ENCODE results near the gene RIMBP2.

Gene RIMBP2

DNA sequence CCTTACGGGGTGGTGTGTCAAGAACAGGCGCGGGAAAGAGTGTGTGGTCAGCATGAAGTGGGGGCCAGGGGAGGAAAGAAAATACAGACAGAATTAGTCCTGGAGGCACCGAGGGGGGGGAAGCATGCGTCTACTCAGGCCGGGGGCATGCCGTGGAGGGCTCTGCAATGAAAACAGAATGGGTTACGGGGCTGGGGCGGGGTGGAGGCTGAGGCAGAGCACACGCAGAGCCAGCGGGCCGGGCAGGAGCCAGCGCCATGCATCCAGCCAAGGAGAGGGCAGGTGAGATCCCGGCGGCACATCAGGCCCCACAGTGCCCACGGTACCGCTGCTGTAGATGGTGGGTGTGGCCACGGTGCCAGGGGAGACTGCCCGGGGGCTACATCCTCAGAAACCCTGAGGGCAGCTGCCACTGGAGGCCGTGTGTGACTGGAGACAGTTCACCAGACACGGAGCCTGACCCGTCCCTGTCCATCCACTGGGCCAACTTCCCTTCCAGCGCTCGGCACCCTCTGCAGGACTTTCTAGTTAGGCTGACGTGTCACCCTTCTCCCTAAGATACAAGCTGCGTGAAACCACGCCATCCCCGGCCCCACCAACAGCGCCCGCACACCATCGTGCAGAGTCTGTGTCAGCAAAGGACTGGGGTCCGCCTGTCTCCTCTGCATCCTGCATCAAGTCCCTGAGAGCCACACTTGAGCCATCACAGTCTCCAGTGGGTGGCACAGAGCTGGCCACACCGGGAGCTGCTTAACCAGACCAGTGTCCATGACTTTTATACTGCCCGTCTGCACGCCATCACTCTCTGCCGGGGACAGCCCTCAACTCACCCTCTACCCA is 291.0 kb downstream of the RIMBP2 start:
- DNase-seq (ENCODE audit: low read depth in 2 of 2) = no peak

DNA sequence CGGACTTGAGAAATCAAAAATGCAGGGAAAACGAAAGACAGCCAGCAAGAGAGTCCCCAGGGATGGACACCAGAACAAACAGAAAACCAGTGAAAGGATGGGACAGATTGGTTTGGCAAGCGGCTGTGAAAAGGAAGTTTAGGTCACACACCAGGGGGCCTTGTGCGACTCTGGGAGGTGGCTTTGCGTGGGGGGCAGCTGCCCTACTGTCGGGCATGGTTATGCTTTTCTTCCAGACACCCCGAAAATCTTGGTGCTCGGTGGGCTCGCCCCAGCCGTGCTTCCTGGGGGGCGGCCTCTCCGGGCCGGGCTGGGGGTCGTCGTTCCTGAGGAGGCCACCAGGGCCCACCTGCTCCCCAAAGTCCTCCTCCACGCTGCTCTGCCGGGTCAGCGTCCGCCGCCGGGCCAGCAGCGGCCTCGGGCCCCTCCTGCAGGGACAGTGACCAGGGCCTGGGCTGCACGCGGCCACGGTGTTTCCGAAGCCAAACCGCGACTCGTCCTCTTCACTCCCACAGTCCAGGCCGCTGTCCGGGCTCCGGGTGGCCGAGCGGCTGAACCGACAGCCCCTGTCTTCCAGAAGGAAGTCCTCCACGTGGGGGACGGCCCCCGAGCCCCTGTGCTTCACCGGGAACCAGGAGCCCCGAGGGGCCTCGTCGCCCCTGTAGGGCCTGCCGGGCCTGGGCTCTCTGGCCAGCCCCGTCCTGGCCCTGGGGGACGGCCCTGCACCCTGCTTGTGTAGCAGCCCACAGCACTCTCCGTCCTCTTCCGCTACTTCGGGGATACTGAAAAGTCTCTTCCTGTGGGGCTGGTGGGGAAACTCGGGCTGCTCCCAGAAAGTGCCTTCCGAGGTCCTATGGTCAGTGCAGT is 291.9 kb downstream of the RIMBP2 start:
- no peak for DNase-seq (ENCODE audit: low read depth in 2 of 2)

DNA sequence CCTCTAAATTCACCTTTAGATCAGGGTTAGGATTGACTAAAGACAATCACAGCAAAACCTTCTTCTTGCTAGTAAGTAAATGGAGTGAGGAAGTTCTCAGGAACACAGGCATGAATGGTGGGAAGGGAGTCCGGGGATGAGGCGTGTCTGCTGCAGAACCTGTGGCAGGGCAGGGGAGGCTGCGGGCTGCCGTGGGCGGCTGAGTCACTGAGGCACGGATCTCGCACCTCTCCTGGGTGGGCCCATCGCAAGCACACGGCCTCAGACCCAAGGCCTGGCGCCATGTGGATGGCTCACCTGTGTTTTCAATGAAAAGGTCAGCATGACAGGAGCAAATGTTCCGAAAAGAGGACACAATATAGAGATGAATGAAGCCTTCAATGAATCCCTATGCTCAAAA is 293.0 kb downstream of the RIMBP2 start:
- DNase-seq (ENCODE audit: low read depth in 2 of 2) = no peak

DNA sequence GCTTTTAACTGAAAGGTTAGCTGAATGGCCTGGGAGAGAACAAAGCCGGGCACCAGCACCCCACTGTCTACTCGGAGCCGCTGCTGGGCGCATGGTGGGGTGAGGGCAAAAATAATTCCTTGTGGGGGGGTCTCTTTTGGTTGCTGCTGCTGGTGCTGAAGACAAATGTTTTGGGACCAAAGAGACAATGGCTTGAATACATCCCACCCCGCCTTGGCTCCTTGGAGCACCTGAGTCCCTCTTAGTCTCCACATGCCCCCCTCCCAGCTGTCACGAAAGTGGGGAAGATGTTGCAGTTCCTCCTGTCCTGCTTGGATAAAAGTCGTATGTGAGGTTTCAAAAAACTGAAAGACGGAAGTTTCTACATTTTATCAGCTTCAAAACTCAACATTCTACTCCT is 293.4 kb downstream of the RIMBP2 start:
- no peak for DNase-seq (ENCODE audit: low read depth in 2 of 2)

DNA sequence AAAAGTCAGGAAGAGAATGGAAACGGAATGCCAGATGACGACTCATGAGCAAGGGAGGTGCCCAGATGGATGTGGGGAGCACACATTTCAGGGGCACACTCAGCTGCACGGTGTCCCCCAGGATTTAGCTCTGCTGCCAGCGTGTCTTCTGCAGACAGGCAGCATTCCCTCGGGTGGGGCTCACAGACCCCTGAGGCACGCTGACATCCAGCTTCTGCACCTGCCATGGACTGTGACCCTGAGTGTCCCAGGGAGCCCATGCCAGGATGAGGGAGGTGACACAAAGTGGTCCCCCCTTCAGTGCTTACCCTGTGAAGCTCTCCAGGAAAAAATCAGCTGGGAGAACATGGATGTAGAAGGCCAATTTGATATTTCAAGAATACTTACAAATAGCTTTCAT is 294.2 kb downstream of the RIMBP2 start:
- DNase-seq (ENCODE audit: low read depth in 2 of 2) = no peak

DNA sequence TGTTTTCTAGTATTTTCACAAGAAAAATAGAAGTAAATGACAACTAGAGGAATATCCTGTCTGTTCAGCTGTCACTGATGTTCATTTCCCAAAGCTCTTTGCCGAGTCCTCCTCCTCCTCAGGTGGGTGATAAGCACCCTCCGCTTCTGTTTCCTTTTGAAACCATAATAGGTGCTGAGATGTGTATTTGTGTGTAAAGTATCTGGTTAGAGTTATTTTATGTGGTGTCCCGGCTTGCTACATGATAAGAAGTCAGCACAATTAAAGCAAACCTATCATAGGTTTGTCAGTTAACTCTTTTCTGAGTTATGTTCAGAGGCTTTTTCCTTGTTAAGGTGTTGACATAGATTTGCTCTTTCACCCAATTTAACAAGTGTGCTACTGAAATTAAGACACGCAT is 296.0 kb downstream of the RIMBP2 start:
- no peak for DNase-seq (ENCODE audit: low read depth in 2 of 2)

DNA sequence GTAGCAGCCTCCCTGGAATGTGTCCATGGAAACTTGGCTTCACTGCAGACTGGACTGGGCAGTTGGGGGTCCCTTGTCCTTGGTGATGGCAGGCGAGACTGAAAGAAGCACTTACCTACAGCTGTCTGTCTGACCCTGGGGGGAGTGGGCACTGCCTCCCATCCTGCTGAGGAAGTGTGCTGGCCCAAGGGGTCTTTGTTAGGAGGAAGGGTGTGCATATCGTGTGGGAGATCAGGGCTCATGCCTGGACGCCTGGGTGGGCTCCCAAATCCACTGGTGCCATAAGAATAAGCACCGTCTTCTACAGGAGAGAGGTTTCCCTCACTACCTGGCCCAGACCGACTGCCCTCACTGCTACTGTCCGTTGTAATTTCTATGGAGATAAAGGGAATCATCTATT is 297.0 kb downstream of the RIMBP2 start:
- no peak for DNase-seq (ENCODE audit: low read depth in 2 of 2)

DNA sequence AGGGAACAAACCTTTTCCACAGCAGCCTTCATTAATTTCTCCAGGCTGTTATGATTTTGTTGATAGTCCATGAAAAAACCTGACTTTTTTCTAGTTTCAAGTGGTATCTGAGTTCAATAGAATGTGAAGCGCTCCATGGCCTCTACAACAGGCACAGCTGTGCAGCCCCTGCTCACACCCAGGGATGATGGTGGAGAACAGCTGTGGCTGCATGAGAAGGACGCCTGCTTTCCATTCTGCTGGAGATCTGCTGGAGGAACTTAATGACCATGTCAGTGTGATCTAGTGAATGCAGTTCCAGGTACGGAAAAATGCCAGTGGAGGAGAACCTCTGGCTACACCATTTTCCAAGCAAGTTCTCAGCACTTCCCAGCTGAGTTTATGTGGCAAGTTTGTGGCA is 297.8 kb downstream of the RIMBP2 start:
- DNase-seq (ENCODE audit: low read depth in 2 of 2) = no peak

DNA sequence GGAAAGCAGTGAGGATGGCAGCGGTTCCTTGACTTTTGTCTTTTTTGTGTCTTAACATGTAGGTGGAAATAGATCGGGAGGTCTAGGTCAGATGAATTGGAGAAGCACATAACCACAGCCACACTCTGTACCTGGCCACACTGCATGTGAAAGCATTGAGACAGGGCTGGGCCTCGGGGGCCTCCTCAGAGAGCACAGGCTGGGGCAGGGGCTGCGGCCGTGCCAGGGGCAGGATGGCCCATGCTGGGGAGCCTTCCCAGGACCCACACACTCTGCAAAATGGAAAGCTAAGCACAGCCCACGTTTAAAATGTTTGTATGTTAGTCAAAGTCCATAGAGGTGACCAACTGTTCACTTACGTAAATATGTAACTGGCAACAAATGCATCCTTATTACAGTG is 301.7 kb downstream of the RIMBP2 start:
- no peak for DNase-seq (ENCODE audit: low read depth in 2 of 2)

DNA sequence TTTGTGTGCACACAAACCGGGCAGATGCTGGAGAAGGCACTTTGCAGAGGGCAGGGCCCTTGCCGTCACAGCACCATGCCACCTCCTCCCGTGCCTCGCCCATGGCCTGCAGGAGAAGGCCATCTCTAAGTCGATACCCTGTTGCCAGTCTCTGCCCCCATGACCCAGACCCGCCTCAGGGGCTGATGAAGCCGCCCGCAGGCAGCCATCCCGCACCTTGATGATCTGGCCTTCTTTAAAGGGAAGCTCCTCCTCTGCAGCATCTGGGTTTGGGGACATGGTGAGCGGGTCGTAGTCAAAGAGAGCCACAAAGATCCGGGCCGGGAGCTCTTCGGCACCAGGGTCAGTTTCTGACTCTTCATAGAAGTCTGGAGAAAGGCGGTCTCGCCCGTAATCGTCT is 302.2 kb downstream of the RIMBP2 start:
- DNase-seq (ENCODE audit: low read depth in 2 of 2) = no peak

DNA sequence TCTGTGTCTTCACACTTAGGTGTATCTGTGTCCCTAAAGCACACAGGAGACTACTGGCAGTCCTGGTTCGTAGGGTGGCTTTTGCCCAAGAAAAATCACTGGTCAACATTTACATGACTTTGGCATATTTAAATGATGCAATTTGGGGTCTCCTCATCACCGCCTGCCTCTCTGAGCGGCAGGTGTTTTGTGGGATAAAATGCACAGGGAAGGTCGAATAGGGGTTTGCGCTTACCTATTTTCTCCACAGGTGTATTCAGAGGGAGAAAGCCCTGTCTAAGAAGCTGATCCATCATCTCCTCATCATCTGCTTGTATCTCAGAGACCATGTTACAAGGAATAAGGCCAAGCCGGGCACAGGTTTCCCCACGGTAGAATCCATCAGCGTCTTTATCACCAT is 303.7 kb downstream of the RIMBP2 start:
- DNase-seq (ENCODE audit: low read depth in 2 of 2) = no peak

DNA sequence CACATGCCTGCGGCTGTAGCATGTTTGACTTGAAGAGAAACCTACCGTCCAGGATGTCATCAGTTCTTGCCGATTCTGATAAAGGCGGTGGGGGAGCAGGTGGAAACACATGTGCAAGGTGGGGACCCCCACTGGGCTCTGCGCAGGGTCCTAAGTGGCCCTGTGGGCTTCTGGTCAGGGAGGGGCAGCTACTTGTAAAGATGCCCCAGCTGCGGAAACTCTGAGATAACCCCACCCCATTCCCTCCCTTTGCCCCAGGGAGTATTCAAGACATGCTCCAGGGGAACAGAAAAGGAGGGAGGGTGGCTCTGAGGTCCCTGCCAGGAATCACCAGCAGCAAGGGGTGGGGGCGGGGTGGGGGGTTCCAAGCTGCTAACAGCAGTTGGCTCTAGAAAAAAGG is 310.8 kb downstream of the RIMBP2 start:
- DNase-seq (ENCODE audit: low read depth in 2 of 2) = no peak

DNA sequence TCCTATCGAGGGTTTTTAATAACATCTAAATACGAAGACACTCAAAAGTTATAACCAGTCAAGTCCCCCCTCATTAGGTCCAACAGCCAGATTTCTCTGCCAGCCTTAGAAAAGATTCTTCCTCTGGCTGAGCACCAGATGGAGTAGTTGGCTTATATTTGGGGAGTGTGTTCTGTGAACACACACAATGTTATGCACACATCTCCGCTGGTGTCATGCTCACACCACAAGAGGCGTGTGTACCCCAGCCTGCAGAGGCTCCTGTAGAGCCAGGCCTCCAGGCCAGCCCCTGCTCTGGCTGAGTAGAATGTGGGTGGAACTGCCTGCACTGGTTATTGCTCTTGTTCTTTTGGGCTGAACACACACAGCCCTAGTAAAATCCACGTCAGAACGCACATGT is 314.4 kb downstream of the RIMBP2 start:
- DNase-seq (ENCODE audit: low read depth in 2 of 2) = no peak

DNA sequence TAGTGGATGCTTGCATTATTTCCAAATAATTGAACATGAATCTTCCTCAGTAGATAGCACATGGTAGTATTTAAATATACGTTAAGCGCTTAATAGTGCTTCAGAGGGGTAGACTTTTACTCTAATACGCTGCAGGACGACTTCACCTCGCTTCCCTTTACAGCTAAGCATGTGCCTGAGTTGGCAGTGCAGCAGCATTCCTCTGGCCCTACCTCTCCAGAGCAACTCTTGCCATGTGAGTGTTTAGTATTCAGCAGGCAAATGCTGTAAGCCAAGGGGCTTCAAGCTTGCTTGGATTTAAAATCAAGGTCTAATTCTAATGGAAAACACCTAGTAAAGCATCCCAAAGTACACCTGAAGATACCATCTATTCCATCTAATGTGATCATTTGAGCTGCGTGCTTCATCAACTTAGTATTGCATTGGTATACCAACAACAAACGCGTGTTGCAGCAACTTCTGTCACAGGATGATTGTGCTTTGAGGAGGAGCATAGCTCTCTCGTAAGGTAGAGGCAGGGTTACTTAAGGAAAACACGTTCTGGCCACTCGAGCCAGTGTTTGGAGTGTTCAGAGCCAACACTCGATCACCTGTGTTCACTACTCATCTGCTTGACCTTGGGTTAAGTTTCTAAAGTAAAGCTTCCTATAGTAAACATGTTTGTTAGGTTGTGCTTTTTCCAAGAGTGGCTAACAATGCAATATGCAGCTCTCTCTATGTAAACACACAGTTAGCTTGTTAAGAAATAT is 317.8 kb downstream of the RIMBP2 start:
- no peak for DNase-seq (ENCODE audit: low read depth in 2 of 2)

DNA sequence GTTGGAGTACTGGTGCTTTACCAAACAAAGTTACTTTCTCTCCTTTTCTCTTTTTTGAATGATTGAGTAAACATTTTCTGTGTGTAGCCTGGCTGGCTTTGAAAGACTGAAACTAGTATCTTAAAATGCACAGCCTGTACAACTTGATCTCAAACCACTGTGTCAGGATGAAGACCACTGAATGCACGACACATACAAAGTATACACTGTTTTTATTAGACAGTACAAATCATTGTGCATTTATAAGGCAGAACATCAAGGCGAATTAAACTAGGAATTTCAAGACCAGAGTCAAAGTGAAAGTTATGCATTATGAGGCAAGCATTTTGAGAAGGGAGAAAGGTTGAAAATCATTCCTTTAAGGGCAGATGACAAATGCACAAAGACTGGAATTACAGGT is 319.4 kb downstream of the RIMBP2 start:
- DNase-seq (ENCODE audit: low read depth in 2 of 2) = no peak

DNA sequence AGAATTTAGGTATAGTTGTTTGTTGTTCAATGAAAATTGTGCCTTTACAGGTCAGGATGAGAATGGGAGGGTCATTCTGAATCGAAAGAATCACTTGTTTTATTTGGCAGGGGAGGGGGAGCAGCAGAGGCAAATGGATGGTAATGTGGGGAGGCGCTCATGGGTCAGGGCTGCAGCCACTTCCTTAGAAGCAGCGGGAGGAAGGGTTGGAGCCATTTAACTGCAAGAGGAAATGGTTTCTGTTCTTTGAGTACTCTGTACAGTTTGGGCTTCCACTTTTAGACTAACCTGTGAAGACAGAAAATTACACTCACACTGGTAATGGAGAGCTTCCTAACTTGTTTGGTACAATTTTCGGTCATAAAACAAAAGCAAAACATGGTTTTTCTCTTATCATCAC is 321.2 kb downstream of the RIMBP2 start:
- no peak for DNase-seq (ENCODE audit: low read depth in 2 of 2)

DNA sequence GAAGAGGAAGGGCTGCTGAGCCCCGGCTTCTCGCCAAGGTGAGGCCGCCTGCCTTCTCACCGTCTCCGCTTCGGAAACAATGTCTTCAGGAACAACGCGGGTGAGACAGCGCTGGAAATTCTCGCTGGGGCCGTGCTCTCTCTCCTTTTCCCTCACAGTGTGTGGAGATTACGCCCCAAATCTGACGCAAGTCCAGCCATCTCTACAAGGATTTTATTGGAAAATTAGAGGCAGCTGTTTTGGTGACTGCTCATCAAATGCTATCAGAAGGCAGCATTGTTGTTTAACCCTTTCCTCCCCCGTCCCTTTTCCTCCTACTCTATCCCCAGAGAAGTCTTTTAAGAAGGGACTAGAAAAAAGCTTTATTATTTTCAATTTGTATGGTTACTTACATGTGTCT is 324.9 kb downstream of the RIMBP2 start:
- no peak for DNase-seq (ENCODE audit: low read depth in 2 of 2)

DNA sequence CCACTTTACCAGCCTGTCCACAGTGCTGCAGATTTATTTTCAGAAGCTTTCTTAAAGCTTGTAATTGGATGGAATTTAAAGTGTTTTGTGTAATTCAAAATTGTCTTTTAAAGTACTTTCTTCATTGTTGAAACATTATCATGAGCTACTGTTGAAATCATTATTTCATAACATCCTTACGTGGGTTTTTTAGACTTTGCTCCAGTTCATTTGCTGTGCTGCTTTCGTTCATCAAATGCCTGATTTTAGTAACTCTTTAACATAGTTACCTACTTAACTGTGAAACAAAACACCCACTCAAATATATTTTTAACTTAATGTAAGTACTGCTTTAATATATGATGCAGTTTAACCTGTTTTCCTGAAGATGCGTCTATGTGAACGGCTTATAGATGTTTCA is 330.9 kb downstream of the RIMBP2 start:
- no peak for DNase-seq (ENCODE audit: low read depth in 2 of 2)

DNA sequence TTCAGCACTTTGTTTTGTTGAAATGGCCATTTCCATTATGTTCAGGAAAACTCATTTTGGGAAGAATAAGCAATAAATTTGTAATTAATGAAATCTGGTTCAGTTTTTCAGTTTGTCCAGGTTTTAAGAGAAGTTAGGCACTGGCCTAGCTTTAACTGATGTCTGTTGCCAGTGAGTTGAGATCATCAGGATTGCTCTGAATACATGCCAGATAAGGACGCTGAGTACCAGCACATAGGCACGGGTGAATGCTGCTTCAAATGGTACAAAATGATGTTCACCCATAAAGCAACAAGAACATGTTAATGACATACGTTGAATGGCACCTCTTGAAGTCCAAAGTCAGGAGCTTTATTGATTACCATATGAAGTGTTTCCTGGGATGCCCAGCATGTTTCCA is 331.9 kb downstream of the RIMBP2 start:
- DNase-seq (ENCODE audit: low read depth in 2 of 2) = no peak

DNA sequence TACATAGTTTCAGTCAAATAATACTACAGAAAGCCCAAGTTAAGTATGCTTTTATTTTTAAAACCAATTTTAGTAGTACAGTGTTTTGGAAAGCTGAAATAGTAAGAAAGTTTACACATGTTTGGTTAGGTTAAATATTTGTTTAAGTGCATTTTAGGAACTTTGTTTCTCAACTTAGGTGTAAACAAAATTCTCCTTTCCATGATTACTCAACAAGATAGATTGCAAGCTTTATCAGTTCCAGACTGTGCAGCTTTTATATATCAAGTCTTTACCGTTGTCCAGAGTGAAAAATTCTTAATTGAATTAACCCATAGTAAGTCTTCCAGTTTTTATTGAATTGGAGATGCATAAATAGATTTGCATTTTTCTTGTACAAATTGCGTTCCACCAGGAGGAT is 333.3 kb downstream of the RIMBP2 start:
- no peak for DNase-seq (ENCODE audit: low read depth in 2 of 2)

DNA sequence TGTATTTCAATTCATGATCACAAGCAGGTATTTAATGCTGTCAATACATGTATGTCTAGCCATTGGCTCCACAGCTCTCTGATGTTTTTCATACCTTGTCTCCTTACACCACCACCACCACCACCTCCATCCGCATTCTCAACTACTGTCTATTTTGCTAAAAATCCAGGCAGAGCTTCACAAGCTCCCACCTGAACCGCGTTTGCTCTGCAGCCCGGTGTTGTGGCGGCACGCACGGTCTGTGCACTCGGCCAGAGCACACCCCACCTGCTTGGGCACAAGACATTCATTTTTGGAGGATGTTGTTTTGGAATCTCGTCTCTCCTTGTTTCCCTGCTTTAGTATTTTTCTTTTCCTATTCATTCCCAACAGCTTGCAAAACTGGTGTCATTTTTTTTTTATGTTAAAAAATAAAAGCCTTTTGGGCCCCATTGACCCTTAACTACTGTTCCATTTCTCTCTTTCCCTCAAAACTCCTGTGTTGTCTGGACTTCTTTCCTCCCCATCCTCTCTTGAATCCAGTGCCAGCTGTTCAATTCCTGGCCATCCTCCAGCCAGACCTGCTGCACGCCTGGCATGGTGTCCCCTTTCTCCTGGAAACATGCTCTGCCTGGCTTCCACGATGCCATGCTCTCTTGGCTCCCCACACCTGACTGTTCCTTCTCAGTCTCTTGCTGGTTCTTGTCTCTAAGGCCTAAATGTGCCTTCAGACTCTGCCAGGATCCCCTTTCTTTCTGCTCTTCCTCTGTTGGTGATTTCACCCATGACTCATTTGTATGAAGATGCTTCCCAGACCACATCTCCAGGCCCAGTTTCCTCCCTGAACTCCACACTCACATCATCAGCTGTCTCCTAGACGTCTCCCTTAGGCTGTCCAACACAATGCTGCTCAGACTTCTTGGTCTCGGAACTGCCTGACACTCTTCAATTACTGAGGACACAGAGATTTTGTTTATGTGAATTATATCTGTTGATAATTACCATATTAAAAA is 340.5 kb downstream of the RIMBP2 start:
- DNase-seq (ENCODE audit: low read depth in 2 of 2) = no peak

All from stimulated activated CD8-positive, alpha-beta memory T cell treated with anti-CD3 and anti-CD28 coated beads, Interleukin-2, amount 100 ng/mL, for 1 hour (primary cell).